Gastroesophageal sphincter (tissue), 3 donors: ENCODE results near the gene TANGO6.

Experiments
- EP300 ChIP-seq: sonication (generic); formaldehyde crosslinking; IDR thresholded peaks from one replicate; pipeline ENCODE4 v1.6.1; 2017; ENCODE audit warnings: antibody characterized with exemption, mild to moderate bottlenecking
- POLR2A ChIP-seq, 2 donors: fragments of 450-650 bp; IDR thresholded peaks; one replicate each; pipeline ENCODE4 v1.6.1; 2017; ENCODE audit warnings: antibody characterized with exemption in 2 of 2, mild to moderate bottlenecking in 2 of 2, moderate library complexity in 1 of 2
- POLR2AphosphoS5 ChIP-seq: sonication (generic); formaldehyde crosslinking; IDR thresholded peaks from one replicate; pipeline ENCODE4 v1.6.1; 2017; ENCODE audit warnings: antibody characterized with exemption
- TF ChIP-seq, protein P1 (sequence below), 4 experiments: fragments of 200-600 bp in 2 of 4; fragments of 450-650 bp in 2 of 4; sonication (generic) in 1 of 4; IDR thresholded peaks; one replicate each; pipeline ENCODE4 v1.5.1; 2017 to 2019; ENCODE audit warnings: antibody characterized with exemption in 4 of 4, mild to moderate bottlenecking in 2 of 4, moderate library complexity in 2 of 4

- peak; percentile 96 to 97 for TF ChIP-seq POLR2A (IDR thresholded peaks at IDR 0.05)
- TF ChIP-seq, protein P1, sequence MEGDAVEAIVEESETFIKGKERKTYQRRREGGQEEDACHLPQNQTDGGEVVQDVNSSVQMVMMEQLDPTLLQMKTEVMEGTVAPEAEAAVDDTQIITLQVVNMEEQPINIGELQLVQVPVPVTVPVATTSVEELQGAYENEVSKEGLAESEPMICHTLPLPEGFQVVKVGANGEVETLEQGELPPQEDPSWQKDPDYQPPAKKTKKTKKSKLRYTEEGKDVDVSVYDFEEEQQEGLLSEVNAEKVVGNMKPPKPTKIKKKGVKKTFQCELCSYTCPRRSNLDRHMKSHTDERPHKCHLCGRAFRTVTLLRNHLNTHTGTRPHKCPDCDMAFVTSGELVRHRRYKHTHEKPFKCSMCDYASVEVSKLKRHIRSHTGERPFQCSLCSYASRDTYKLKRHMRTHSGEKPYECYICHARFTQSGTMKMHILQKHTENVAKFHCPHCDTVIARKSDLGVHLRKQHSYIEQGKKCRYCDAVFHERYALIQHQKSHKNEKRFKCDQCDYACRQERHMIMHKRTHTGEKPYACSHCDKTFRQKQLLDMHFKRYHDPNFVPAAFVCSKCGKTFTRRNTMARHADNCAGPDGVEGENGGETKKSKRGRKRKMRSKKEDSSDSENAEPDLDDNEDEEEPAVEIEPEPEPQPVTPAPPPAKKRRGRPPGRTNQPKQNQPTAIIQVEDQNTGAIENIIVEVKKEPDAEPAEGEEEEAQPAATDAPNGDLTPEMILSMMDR (IDR thresholded peaks at IDR 0.05): peak in 2 of 4 experiments; percentile 14 to 19
- TF ChIP-seq POLR2AphosphoS5: peak; percentile 95
- no peak for TF ChIP-seq EP300
Observed at GRCh38 chr16:69132424-69133252, 289.3 kb downstream of the TANGO6 start, which contains the start of the genes CHTF8 and UTP4.
